Left lung (tissue), 10 donors: ENCODE results near the gene PEX5L. TPM values are rescaled to one million over a fixed set of nuclear protein-coding genes. Genes with fewer than 3 reads are reported as not detected.

Experiments
- ATAC-seq: fragments of 200-7000 bp; cut with Tn5 transposase; one replicate; pipeline ENCODE4 v1.9.1; 2020; ENCODE audit warnings: moderate library complexity
- DNase-seq, 4 donors: peaks; one replicate each; pipeline ENCODE4 v3.0.0-alpha.2; 2013 to 2020
- H3K27ac ChIP-seq, 2 donors: fragments of 200-600 bp; sonication (generic) in 1 of 2; one replicate each; pipeline versions ENCODE4 v1.5.0 to v1.8.0; 2020 to 2021
- H3K27me3 ChIP-seq, 2 donors: fragments of 200-600 bp; sonication (generic) in 1 of 2; one replicate each; pipeline versions ENCODE4 v1.5.0 to v1.8.0; 2020 to 2021
- H3K36me3 ChIP-seq, 2 donors: fragments of 200-600 bp; sonication (generic) in 1 of 2; one replicate each; pipeline versions ENCODE4 v1.5.0 to v1.8.0; 2020 to 2021
- H3K4me1 ChIP-seq, 2 donors: fragments of 200-600 bp; one replicate each; pipeline ENCODE4 v1.8.0; 2021
- H3K4me3 ChIP-seq, 2 donors: fragments of 200-600 bp; sonication (generic) in 1 of 2; one replicate each; pipeline versions ENCODE4 v1.5.0 to v1.8.0; 2020 to 2021; ENCODE audit warnings: mild to moderate bottlenecking in 1 of 2
- H3K9me3 ChIP-seq, 2 donors: fragments of 200-600 bp; sonication (generic) in 1 of 2; one replicate each; pipeline versions ENCODE4 v1.5.0 to v1.8.0; 2020 to 2021
- CTCF ChIP-seq, 2 donors: fragments of 200-600 bp; sonication (generic) in 1 of 2; IDR thresholded peaks; one replicate each; pipeline versions ENCODE4 v1.5.0 to v1.8.0; 2021; ENCODE audit warnings: antibody characterized with exemption in 2 of 2
- intact Hi-C, 2 donors: fragments of 100-400 bp; cut with DNase I; formaldehyde crosslinking; loops; one replicate each; pipeline versions ENCODE4 v1.11.2 to v1.14.2; 2022
- polyA plus RNA-seq, 6 donors: library from polyadenylated mRNA; unstranded; fragments of 120-200 nt; gene quantifications; one replicate each; pipeline ENCODE4 v1.2.1, GENCODE V29; 2013; ENCODE audit not compliant: insufficient read length in 6 of 6
- total RNA-seq, 2 donors: library from RNA; stranded (reverse); fragmentation: NEBNext Ultra II Directional; extraction: Animal tissue kit (Norgen Biotek cat#: 25700); gene quantifications; one replicate each; pipeline ENCODE4 v1.2.1, GENCODE V29; 2021
- donor health status: DM: no; HTN: yes; CAD: no.
- donor health status: DM: no; HTN: no; CAD: no.

Gene PEX5L
- total and polyA plus RNA-seq, 8 donors: 0.33 to 0.63 (median 0.49) TPM; not detected in 2

GRCh38 chr3:179961071-179961702 lies 75.5 kb downstream of the PEX5L start:
- H3K36me3 ChIP-seq: no peaks in the 10 kb centered on the region
- no peaks in the 10 kb centered on the region for H3K4me1 ChIP-seq
- no peak overlapping the region for H3K27ac ChIP-seq
- DNase-seq: no peak
- no peaks in the 10 kb centered on the region for H3K27me3 ChIP-seq
- no peak overlapping the region for H3K4me3 ChIP-seq
- no peaks in the 10 kb centered on the region for H3K9me3 ChIP-seq
- no peak for TF ChIP-seq CTCF (IDR thresholded peaks at IDR 0.05)
- ATAC-seq: no peak
- intact Hi-C loops: no loop called here

GRCh38 chr3:179958759-179959158 lies 78.0 kb downstream of the PEX5L start:
- TF ChIP-seq CTCF (IDR thresholded peaks at IDR 0.05): no peak
- H3K4me1 ChIP-seq: no peaks in the 10 kb centered on the region
- no peak for DNase-seq
- no peaks in the 10 kb centered on the region for H3K36me3 ChIP-seq
- no peaks in the 10 kb centered on the region for H3K9me3 ChIP-seq
- H3K27ac ChIP-seq: no peak overlapping the region
- no peak for ATAC-seq
- intact Hi-C loops: no loop called here
- H3K4me3 ChIP-seq: no peak overlapping the region
- no peaks in the 10 kb centered on the region for H3K27me3 ChIP-seq

- intact Hi-C loops: no loop called here
- no peak for TF ChIP-seq CTCF (IDR thresholded peaks at IDR 0.05)
- no peaks in the 10 kb centered on the region for H3K4me1 ChIP-seq
Observed at GRCh38 chr3:179958143-179958542, 78.6 kb downstream of the PEX5L start.

GRCh38 chr3:179957264-179957845 lies 79.4 kb downstream of the PEX5L start:
- no peak for TF ChIP-seq CTCF (IDR thresholded peaks at IDR 0.05)
- Histone ChIP-seq H3K27ac (no peak overlapping the region), H3K9me3 (no peaks in the 10 kb centered on the region), H3K36me3 (no peaks in the 10 kb centered on the region), H3K4me3 (no peak overlapping the region), H3K27me3 (no peaks in the 10 kb centered on the region), H3K4me1 (no peaks in the 10 kb centered on the region)
- intact Hi-C loops: no loop called here
- ATAC-seq: no peak
- DNase-seq: peak in 1 of 4 donors; percentile 1

More at GRCh38 chr3:179958143-179958542, 78.6 kb downstream of the PEX5L start:
- no peak for DNase-seq
- ATAC-seq: no peak
- Histone ChIP-seq H3K9me3 (no peaks in the 10 kb centered on the region), H3K4me3 (no peak overlapping the region), H3K36me3 (no peaks in the 10 kb centered on the region), H3K27me3 (no peaks in the 10 kb centered on the region), H3K27ac (no peak overlapping the region)

GRCh38 chr3:179956416-179956830 lies 80.3 kb downstream of the PEX5L start:
- no peak overlapping the region for H3K27ac ChIP-seq
- no peak for ATAC-seq
- intact Hi-C loops: no loop called here

More at GRCh38 chr3:179956416-179956830, 80.3 kb downstream of the PEX5L start:
- Histone ChIP-seq H3K9me3 (no peaks in the 10 kb centered on the region), H3K4me1 (no peaks in the 10 kb centered on the region), H3K36me3 (no peaks in the 10 kb centered on the region), H3K4me3 (no peak overlapping the region), H3K27me3 (no peaks in the 10 kb centered on the region)
- no peak for TF ChIP-seq CTCF (IDR thresholded peaks at IDR 0.05)
- DNase-seq: no peak
